Stimulated activated CD4-positive, alpha-beta T cell treated with anti-CD3 and anti-CD28 coated beads, Interleukin-12 subunit alpha, Interleukin-12 subunit beta, amount 100 ng/mL, for 4 hours (primary cell): ENCODE results near the gene GRAMD2B.
"Not testable (repeated sequence)": the region's sequence is repeated elsewhere in the genome, so short reads cannot be mapped to it uniquely, and the experiment has no call there.

Experiments
- DNase-seq: peaks from one replicate; pipeline ENCODE4 v3.0.0-alpha.2; 2020

GRAMD2B gene

GRCh38 chr5:126413856-126414255, 9.4 kb upstream of the GRAMD2B start:
- no peak for DNase-seq

- no peak for DNase-seq
These were observed 8.2 kb upstream of the GRAMD2B start for GRCh38 chr5:126414874-126415502.

- no peak for DNase-seq
These were observed 7.4 kb upstream of the GRAMD2B start for GRCh38 chr5:126415789-126416188.

- DNase-seq, result no peak
These were observed 6.8 kb upstream of the GRAMD2B start for GRCh38 chr5:126416266-126416925.

DNA sequence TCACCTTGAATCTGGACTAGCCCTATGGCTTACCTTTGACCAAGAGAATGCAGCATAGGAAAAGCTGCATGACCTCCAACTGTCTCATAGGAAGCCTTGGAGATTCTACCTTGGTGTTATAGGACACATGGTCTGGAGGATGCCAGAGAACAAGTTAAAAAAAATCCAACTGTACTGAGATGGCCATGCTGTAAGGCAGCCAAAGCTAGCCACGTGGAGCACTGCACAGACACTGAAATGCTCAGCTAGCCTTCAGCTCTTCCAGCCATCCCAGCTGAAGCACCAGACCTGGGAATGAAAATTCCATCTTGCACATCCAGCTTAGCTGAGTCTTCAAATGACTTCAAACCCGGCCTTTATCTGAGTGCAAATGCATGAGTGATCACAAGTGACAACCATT, 6.0 kb upstream of the GRAMD2B start:
- no peak for DNase-seq

GRCh38 chr5:126419102-126419501, 4.1 kb upstream of the GRAMD2B start:
- no peak for DNase-seq

DNA sequence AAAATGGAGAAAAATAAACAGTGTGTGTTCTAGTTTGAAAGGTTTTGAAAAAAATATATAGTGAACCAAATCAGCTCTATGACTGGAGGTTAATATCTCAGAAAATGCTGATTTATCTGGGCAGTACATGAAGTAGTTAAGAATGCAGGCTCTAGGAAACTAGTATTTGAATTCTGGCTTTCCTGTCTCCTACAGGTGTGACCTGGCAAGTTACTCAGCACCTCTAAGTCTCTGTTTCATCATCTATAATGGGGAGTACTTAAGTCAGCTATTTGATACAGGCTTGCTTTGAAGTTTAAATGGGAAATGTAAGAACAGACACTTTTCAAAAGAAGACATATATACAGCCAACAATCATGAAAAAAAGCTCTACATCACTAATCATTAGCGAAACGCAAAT, 5.2 kb downstream of the GRAMD2B start:
- no peak for DNase-seq

DNA sequence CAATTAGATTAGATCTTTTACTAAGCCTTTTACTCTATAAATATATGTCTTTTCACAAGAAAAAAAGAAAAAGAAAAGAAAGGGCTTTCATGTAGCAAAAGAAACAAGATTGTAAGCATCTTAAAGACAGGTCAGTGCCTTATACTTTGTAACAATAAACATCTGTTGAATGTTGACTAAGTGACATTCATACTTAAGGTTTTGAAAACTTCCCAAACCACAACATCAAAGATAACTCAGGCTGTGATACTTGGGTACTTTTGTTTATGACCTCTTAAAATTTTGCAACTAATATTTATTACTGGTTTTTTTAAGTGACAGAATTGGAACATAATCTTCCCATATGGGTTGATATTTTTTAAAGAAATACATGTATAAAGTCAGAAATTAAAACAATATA, 7.4 kb downstream of the GRAMD2B start:
- no peak for DNase-seq

- no peak for DNase-seq
These were observed 10.5 kb downstream of the GRAMD2B start for GRCh38 chr5:126433701-126434100.

DNA sequence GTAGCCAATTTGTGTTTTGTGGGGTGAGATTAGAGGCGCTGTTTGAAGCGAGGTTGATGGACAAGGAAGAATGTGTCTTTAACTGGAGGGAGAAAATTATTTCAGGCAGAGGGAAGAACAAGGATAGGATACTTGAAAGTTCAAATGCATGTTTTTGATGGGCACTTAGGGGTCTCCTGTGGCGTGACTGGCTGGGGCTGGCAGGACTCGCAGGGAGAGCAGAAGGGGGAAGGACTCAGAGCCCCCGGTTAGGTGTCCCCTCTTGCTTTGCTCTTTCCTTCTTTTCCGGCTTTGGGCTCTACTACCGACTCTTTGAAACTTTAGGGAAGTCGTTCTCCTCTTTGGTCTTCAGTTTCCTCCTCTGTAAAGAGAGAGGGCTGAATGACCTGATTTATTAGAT, 12.1 kb downstream of the GRAMD2B start:
- no peak for DNase-seq

GRCh38 chr5:126435714-126436113, 12.5 kb downstream of the GRAMD2B start:
- no peak for DNase-seq

DNA sequence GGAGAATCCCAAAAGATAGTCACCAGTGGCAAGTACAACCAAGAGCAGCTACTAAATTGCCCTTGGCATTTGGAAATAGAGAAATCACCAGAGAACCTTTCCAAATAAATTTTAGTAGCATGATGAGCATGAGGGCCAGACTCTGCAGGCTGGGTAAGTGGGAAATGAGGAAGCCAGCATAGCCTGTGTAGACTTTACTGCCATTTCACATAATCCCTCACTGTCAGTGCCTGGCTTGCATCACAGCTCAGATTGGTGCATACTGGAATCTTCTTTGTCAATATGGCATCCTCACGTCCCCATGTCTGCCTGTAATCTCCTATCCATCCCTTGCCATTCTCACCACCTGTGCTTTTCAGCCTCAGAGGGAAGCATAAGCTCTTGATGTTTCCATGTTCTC, 14.5 kb downstream of the GRAMD2B start:
- DNase-seq, result no peak

DNA sequence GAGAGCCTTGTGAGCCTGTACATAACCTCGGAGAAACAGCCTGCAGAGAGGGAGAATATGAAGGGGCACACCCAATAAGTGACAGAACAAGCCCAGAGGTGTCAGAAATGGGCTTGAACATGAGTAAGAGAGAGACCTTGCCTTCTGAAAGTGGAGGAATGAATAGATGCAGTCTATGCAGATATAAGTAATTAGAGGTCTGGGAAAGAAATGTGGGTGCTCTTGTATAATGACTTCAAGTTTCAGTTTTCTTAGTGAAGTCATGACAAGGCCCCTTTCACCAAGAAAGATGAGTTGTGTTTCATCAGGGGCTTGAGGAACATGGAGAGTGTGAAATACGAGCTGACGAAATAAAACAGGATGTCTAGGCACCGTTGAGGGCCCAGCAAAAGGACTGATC, 15.1 kb downstream of the GRAMD2B start:
- no peak for DNase-seq

DNA sequence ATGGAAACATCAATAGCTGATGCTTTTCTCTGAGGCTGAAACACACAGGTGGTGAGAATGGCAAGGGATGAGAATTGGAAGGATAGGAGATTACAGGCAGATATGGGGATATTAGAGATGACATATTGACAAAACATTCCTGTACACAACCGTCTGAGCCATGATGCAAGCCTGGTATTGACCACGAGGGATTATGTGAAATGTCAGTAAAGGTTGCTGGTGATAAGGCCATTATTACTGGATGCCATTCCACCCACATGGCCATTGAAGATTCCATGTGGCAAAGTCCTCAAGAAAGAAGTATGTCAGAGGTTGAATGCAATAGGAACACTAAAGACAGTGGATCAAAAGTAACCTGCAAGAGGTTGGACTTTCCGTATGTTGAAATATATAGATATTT, 15.7 kb downstream of the GRAMD2B start:
- DNase-seq, result no peak

DNA sequence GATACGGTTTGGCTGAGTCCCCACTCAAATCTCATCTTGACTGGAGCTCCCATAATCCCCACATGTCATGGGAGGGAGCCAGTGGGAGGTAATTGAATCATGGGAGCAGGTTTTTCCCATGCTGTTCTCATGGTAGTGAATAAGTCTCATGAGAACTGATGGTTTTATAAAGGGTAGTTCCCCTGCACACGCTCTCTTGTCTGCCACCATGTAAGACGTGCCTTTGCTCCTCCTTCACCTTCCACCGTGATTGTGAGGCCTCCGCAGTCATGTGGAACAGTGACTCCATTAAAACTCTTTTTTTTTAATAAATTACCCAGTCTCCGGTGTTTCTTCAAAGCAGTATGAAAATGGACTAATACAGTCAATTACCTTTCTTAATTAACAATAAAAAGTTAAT, 16.5 kb downstream of the GRAMD2B start:
- DNase-seq, result not testable (repeated sequence)

DNA sequence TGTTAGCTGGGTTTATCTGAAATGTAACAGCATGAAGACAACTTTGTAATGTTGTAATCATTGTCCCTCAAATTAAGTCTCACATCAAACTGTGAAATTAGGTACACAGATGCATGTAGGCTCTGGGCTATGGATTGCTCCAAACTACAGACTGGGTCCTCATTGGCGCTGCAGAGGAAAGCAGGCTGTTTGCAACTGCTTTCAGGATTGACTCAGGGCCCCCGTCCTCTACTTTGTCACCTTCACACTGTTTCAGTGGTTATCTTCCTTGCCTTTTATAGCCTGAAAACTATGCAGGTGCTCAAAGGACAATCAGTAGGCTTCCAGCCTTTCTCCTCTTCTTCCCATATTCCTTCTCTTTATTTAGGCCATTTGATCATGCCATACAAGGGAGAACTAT, 18.0 kb downstream of the GRAMD2B start:
- no peak for DNase-seq

- DNase-seq, result no peak
These were observed 20.2 kb downstream of the GRAMD2B start for GRCh38 chr5:126443374-126443851.

DNA sequence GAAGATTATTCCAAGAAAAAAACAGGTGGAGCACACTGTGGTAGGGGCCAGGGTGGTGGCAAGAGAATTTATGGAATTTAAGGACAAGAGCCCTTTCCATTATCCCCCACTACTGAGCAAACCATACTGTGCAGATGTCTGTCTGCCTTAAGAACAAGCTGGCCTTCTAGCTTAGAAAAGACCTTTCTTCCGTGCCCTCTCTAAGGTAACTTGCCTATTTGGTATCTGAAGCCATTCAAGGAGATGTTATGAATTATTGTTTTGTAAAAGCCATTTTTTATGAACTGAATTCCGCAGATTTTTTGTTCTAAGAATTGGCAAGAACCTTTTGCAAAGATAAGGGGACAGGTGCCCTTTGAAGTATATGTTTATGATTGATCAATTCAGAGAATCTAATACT, 20.9 kb downstream of the GRAMD2B start:
- no peak for DNase-seq

GRCh38 chr5:126445502-126446174, 22.4 kb downstream of the GRAMD2B start:
- DNase-seq, result no peak

DNA sequence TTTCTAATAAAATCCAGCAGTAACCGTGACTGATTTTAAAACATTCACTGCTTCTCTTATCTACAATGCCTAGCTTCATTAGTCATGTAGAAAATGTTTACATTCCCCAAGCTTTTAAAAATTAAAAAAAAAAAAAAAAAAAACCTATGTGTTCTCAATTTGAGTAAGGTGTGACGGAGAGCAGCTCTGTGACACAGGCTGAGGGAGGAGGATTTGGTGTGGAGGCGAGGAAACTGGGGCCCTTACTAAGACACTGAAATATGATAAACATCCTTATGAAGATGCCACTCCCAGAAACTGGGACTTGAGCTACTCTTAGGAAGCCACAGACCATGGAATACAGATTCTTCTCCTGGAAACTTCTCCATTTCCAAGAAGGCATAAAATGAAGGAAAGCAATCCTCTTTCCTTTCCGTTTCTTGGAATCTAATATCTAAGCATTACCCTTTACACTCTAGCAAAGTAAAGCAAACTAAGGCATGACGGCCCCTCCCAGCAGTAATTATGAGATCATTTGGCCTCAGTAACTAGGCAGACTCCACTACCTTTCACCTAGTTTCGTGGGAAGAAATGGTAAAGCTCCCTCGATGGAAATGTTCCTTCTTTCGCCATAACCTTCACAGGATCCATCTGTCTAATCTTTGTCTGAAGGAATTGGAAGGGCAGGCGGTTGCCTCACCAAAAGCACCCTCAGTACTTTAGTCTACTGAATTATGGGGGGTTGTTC, 23.5 kb downstream of the GRAMD2B start:
- peak; percentile 41 for DNase-seq

- DNase-seq, result no peak
These were observed 25.5 kb downstream of the GRAMD2B start for GRCh38 chr5:126448720-126449119.

DNA sequence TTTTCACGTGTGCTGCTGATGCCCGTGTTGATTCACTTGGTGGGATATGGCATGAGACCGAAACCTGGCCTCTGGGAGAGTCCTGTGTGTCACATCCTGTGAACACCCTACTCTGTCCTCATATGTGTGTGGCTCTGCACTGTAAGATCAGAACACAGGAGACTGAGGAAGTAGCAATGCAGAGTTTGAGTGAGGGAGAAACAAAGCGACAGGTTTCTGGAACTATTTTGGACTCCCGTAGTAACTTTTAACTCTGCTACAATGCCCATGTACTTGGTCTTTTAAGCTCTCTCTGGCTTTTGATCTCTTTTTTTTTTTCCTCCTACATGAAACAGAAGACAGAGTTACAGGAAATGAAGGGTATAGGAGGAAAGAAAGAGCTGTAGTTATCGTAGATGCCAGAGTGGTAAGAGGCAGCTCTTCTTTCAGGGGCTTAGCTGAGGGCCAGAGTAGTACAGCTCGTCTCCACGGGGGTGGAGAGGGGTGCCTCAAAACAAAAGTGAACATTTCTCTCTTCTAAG, 26.6 kb downstream of the GRAMD2B start:
- DNase-seq, result peak; percentile 28

GRCh38 chr5:126450346-126450745, 27.1 kb downstream of the GRAMD2B start:
- no peak for DNase-seq
